CD4-positive, alpha-beta T cell treated with Interleukin-10 for 1 hour (primary cell): ENCODE measurements around the gene FLNC.
A peak's percentile ranks its signal among the peaks of the same experiment; 100 is the strongest.

ENCODE experiments used
- DNase-seq: peaks from one replicate; pipeline ENCODE4 v3.0.0-alpha.2; 2020

FLNC gene

GRCh38 chr7:128833148-128833945 is 3.1 kb downstream of the FLNC start:
- DNase-seq, result no peak

GRCh38 chr7:128833946-128834325 is 3.7 kb downstream of the FLNC start:
- no peak for DNase-seq

- DNase-seq, result no peak
Observed at GRCh38 chr7:128835231-128835751, 5.1 kb downstream of the FLNC start.

GRCh38 chr7:128835790-128836641 is 5.8 kb downstream of the FLNC start:
- no peak for DNase-seq

- no peak for DNase-seq
Observed at GRCh38 chr7:128836729-128837348, 6.6 kb downstream of the FLNC start.

- DNase-seq, result no peak
Observed at GRCh38 chr7:128837521-128837921, 7.3 kb downstream of the FLNC start.

GRCh38 chr7:128838109-128838779 is 8.0 kb downstream of the FLNC start:
- no peak for DNase-seq

- DNase-seq, result no peak
Observed at GRCh38 chr7:128838981-128839731, 8.9 kb downstream of the FLNC start.

GRCh38 chr7:128839751-128840177 is 9.6 kb downstream of the FLNC start:
- DNase-seq, result no peak

- no peak for DNase-seq
Observed at GRCh38 chr7:128840326-128841170, 10.3 kb downstream of the FLNC start.

GRCh38 chr7:128841171-128841690 is 11.0 kb downstream of the FLNC start:
- DNase-seq, result peak; percentile 27

- DNase-seq, result peak; percentile 56
Observed at GRCh38 chr7:128841921-128842673, 11.9 kb downstream of the FLNC start.

- DNase-seq, result no peak
Observed at GRCh38 chr7:128842674-128843641, 12.8 kb downstream of the FLNC start.

GRCh38 chr7:128843938-128844621 is 13.9 kb downstream of the FLNC start:
- no peak for DNase-seq

GRCh38 chr7:128844777-128845311 is 14.6 kb downstream of the FLNC start:
- DNase-seq, result no peak

GRCh38 chr7:128845475-128845874 is 15.3 kb downstream of the FLNC start:
- no peak for DNase-seq

- DNase-seq, result no peak
Observed at GRCh38 chr7:128845987-128846386, 15.8 kb downstream of the FLNC start.
